Ishikawa (cell line): ENCODE data around the gene MEX3B.
A peak's percentile ranks its signal among the peaks of the same experiment; 100 is the strongest.

ENCODE experiments used
- EP300 ChIP-seq: IDR thresholded peaks from 2 replicates; pipeline ENCODE4 v1.6.1; 2012; ENCODE audit warnings: borderline replicate concordance
- FOXM1 ChIP-seq: IDR thresholded peaks from 2 replicates; pipeline ENCODE4 v1.6.1; 2012; ENCODE audit warnings: low read depth, borderline replicate concordance
- MAX ChIP-seq: IDR thresholded peaks from 2 replicates; pipeline ENCODE4 v1.6.1; 2012
- RAD21 ChIP-seq: IDR thresholded peaks from 2 replicates; pipeline ENCODE4 v1.6.1; 2012; ENCODE audit warnings: low read depth
- TAF1 ChIP-seq: IDR thresholded peaks from 2 replicates; pipeline ENCODE4 v1.6.1; 2012; ENCODE audit warnings: low read depth, mild to moderate bottlenecking
- TEAD4 ChIP-seq: IDR thresholded peaks from 2 replicates; pipeline ENCODE4 v1.6.1; 2012
- YY1 ChIP-seq: IDR thresholded peaks from 2 replicates; pipeline ENCODE4 v1.6.1; 2012; ENCODE audit warnings: low read depth
- ZBTB7A ChIP-seq: IDR thresholded peaks from 2 replicates; pipeline ENCODE4 v1.6.1; 2012; ENCODE audit warnings: low read depth
- TF ChIP-seq, protein P1 (sequence below): IDR thresholded peaks from 2 replicates; pipeline ENCODE4 v1.6.1; 2012; ENCODE audit warnings: low read depth, mild to moderate bottlenecking

DNA sequence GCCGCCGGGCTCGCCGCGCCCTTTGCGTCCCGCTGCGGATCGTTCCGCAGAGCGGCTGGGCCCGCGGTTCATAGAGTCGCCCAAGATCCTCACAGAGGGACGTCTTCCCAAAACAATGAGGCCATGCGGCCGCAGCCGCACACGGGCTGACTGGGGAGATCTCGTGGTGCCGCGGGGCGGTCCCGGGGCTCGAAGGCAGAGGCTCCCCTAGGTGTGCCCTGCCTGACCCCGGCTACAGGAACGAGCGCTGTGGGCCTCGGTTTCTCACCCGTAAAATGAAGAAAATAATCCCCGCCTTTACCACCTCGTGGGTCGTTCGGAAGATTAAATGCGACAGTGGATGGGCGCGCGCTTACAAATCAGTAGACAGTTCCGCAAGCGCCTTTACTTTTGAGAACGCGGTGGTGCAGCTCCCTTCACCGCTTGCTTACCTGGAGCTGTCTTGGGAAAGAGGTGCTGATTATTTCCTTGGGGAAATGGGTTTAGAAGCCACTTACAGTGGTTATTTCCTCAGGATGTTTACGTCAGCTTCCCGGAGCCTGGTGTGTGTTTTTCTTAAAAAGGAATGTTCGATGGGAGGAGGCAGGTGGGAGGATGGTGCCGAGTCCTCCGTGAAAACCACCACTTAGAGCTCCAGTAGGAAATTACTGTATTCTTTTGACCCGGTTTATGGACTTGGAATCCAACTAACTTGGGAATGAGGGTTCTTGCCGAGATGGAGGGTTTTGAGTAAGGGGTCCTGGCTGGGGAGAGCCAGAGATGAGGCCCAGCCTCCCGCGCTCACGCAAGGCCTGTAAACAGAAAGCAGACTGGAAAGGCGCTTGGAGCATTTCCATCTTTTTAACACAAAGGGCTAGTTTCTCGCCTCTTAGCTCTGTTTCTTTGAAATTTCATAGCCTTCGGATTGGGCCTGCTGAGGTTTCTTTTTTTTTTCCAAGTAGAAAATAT lies 1.9 kb upstream of the MEX3B start:
- no peak for TF ChIP-seq EP300
- no peak for TF ChIP-seq RAD21
- TF ChIP-seq, protein P1, sequence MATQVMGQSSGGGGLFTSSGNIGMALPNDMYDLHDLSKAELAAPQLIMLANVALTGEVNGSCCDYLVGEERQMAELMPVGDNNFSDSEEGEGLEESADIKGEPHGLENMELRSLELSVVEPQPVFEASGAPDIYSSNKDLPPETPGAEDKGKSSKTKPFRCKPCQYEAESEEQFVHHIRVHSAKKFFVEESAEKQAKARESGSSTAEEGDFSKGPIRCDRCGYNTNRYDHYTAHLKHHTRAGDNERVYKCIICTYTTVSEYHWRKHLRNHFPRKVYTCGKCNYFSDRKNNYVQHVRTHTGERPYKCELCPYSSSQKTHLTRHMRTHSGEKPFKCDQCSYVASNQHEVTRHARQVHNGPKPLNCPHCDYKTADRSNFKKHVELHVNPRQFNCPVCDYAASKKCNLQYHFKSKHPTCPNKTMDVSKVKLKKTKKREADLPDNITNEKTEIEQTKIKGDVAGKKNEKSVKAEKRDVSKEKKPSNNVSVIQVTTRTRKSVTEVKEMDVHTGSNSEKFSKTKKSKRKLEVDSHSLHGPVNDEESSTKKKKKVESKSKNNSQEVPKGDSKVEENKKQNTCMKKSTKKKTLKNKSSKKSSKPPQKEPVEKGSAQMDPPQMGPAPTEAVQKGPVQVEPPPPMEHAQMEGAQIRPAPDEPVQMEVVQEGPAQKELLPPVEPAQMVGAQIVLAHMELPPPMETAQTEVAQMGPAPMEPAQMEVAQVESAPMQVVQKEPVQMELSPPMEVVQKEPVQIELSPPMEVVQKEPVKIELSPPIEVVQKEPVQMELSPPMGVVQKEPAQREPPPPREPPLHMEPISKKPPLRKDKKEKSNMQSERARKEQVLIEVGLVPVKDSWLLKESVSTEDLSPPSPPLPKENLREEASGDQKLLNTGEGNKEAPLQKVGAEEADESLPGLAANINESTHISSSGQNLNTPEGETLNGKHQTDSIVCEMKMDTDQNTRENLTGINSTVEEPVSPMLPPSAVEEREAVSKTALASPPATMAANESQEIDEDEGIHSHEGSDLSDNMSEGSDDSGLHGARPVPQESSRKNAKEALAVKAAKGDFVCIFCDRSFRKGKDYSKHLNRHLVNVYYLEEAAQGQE: peak; percentile 77
- TF ChIP-seq FOXM1: no peak
- TF ChIP-seq YY1: no peak
- TF ChIP-seq TEAD4: no peak
- peak; percentile 66 for TF ChIP-seq MAX
- no peak for TF ChIP-seq TAF1
- no peak for TF ChIP-seq ZBTB7A
